Fibroblast of skin of left quadriceps (primary cell): ENCODE measurements around the gene CDH23.
A peak's percentile ranks its signal among the peaks of the same experiment; 100 is the strongest.
"Not testable (repeated sequence)": the region's sequence is repeated elsewhere in the genome, so short reads cannot be mapped to it uniquely, and the experiment has no call there.

ENCODE experiments used
- DNase-seq, 2 experiments: peaks; one replicate each; pipeline ENCODE4 v3.0.0-alpha.2; 2013; ENCODE audit warnings: low read depth in 2 of 2

The CDH23 gene

DNA sequence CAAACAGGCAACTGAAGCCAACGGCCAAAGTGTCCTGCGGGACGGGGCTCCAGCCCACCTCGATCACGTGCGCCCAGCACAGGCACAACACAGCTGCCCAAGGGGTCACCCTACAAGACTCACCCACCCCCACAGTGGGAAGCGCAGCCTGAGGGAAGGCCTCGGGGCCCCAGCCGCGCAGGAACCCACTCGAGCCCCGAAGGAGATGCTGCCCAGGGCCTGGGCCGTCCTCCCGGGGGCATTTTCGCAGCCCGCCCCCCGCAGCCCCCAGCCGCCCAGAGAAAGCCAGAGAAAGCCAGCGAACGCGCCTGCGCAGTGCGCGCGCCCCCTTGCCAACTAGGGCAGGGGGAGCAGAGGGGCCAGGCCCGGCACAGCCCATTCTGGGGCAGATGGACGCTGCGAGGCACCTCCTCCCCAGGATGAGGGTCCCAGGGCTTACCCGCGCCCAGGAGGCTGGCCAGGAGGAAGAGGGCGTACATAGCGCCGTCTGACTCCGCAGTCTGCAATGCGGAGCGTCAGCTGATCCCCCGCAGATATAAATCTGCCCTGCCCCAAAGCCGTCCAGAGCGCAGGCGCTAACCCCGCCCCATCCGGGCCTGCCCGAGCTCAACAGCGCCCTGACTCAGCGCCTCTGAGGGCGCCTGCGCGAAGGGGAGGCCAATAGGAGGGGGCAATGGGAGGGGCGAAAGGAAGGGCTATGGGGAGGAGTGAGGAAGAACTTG lies 454.2 kb downstream of the CDH23 start, which contains the start of gene PSAP:
Gene PSAP (minus strand): TSS at position 509 of the 722 bp plus-strand sequence. CDS start 30 bp downstream, at position 479.
- DNase-seq = peak; percentile 95 to 96

DNA sequence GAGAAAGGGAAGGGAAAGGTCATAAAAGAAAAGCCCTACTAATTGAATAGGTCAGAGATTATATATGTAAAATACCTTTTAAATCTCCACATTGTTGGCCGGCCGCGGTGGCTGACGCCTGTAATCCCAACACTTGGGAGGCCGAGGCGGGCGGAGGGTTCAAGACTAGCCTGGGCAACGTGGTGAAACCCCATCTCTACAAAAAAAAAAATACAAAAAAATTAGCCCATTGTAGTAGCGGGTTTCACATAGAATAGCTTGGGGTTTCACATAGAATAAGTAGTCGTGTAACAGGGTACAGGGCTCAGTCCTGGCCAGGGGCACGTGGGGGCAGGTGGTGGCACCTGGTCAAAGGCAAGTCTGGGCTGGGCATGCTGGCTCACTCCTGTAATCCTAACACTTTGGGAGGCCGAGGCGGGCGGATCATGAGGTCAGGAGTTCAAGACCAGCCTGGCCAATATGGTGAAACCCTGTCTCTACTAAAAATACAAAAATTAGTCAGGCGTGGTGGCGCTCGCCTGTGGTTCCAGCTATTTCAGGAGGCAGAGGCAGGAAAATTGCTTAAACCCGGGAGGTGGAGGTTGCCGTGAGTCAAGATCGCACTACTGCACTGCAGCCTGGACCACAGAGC lies 454.9 kb downstream of the CDH23 start:
- DNase-seq = not testable (repeated sequence)

DNA sequence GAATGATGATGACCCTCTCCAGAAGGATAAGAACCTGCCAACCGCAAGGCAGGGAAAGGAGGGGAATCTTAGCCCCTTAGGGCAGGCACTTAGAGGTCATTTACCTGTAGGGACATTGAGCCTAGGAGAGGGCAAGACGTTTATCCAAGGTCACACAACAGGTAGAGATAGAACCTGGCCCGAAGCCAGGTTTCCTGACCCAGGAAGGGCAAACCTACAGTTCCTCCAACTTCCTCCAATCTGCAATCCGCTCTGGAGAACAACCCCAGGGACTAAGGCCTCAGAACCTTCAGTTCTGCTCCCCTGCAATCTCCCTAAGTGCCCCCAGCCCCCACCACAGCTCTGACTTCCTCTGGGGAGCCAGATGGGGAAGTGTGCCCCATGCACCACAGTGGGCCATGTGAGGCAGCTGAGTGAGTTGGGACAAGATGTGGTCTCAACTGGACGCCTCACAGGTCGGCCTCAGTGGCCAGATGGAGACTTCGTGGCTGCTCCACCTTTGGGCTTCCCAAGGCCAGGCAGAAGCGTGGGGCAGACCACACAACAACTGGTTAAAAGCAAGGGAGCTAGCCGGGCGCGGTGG lies 455.7 kb downstream of the CDH23 start:
- no peak for DNase-seq

DNA sequence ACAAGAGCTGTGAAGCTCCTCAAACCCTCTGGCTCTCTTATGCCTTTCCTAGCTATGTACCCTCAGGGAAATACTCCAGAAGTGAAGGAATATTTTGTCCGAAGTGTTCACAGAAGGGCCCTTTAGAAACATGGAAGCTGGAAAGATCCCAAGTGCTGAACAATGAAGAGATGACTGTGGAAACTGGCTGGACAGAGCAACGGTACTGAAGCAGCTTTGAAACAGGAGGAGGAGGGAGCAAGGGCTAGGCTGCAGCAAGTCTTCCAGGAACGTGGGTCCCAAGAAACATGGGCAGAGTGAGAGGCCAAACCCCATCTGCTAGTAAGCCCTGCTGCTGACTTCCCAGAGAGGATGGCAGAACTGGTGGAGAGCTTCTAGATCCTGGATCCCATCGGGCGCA lies 457.3 kb downstream of the CDH23 start:
- no peak for DNase-seq

DNA sequence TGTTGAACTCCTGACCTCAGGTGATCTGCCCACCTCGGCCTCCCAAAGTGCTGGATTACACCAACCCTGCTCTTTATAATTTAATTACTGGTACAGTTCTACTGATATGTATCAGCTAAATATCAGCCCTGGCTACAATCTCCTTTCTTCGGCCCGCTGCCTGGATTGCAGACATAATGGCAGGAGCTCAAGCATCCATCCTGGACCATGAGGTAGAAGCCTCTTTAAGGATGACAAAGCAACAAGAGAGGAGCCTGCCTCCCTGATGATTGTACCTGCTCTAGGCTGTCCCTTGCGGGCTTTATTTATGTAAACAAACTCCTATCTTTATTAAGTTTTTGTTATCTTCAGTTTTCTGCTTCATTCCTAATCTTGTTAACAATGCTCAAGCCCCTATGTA lies 459.9 kb downstream of the CDH23 start:
- DNase-seq = no peak

DNA sequence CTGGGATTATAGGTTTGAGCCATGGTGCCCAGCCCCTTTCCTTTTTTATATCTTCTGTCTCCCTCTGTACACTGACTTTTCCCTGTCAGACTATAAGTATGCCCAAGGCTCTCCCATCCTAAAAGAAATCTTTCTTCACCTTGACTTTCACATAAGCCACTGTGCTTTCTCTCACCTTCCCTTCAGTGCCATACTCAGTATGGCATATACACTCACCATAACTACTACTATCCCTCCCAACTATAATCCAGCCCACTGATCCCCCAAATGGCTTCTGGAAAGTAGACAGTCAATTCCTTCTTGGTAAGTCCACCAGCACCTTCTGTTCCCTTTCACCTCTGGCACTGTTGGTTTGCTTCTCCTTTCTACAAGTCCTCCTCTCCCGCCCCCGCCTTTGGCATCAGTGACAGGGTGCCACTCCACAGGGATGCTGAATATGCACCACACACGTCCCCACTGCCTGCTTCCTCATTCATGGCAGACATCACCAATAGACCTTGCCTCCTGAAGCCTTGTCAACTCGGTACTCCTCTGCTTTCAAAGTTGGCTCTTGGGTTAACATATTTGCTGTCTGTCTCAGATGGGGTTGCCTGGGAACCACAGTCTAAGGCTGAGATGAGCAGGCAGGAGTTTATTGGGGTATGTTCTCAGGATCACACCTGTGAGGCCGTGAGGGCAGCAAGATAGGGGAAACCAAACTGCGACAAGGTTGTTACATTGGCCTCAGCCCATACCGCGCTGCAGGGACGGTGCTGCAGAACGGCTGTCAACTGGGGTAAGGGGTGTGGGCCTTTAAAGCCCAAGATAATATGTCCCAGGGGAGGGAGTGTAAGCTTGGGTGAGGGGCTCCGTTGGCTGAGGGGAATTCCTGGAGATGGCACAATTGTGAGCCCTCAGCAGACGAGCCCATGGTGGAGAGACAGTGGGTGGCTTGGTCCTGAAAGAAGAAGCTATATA lies 461.5 kb downstream of the CDH23 start:
- DNase-seq = no peak

DNA sequence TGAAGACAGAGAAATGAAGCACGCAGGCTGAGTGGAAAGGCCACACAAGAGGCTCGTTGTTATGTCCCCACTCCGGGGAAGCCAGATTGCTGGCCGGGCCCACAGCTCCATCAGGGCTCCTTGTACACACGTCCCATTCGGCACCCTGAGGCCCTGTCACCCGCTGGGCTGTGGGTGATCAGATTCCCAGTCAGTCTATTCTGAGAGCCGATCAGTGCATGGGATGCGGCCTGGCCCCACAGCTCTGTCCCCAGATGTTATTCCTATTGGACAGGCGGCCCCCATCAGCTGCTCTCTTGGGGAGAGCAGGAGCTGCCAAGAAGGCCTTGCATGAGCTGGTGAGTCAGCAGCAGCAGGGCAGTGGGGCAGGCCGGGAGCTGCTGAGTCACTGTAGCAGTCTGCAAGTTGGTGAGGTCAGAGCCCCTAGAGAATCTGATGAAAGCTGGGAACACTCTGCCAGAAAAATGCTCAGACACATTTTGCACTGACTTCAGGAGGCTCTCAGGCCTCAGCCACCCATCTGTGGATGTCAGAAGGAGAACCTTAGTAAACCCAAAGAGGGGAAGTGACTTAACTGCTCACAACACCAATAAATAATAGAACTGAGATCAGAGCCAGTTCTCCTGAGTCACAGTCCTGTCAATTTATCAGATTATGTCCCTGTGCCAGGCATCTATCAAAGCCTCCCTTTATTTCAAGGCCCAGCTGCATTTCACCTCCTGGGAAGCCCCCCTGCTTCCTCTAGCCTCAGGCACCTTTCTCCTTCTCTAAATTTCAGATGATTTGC lies 463.7 kb downstream of the CDH23 start:
- peak; percentile 99 for DNase-seq

DNA sequence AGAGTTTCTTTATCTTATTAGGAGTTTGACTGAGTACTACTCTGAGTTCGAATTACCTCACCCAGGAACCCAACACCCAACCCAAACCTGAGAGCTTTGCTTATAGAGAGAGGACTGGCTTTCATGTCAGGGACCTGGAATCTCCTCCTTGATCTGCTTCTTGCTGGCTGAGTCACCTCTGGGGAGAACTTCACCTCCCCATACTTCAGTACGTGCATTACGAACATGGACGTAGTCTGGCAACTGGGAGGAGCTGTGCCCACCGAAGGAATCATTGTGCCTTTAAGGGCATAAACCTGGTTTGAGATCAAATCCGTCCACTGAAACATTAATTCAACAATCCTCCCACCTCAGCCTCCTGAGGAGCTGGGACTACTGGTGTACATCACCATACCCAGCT lies 466.5 kb downstream of the CDH23 start:
- DNase-seq = no peak

DNA sequence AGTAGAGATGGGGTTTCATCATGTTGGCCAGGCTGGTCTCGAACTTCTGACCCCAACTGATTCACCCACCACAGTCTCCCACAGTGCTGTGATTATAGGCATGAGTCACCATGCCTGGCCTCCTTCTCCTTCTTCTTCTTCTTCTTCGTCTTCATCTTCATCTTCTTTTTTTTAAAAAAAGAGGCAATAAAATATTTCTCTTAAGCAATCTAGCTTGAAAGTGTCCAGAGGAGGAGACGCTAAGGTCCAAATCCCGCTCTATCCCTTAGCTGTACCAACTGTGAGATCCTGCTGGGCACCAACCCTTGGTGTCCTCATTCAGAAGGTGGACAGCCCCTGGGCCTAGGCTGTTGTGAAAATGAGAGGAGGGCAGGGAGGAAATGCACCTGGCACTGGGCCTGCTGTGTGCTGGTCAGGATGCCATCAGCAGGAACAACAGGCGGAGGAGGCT lies 468.2 kb downstream of the CDH23 start:
- peak in 1 of 2 experiments; percentile 33 for DNase-seq
